Stimulated activated CD8-positive, alpha-beta memory T cell treated with anti-CD3 and anti-CD28 coated beads, Interleukin-12 subunit alpha, Interleukin-12 subunit beta, amount 100 ng/mL, for 4 hours (primary cell): Measurements from ENCODE around the gene TTC9B.

Experiments used
- DNase-seq: peaks from one replicate; pipeline ENCODE4 v3.0.0-alpha.2; 2020; ENCODE audit warnings: low read depth

Gene TTC9B

DNA sequence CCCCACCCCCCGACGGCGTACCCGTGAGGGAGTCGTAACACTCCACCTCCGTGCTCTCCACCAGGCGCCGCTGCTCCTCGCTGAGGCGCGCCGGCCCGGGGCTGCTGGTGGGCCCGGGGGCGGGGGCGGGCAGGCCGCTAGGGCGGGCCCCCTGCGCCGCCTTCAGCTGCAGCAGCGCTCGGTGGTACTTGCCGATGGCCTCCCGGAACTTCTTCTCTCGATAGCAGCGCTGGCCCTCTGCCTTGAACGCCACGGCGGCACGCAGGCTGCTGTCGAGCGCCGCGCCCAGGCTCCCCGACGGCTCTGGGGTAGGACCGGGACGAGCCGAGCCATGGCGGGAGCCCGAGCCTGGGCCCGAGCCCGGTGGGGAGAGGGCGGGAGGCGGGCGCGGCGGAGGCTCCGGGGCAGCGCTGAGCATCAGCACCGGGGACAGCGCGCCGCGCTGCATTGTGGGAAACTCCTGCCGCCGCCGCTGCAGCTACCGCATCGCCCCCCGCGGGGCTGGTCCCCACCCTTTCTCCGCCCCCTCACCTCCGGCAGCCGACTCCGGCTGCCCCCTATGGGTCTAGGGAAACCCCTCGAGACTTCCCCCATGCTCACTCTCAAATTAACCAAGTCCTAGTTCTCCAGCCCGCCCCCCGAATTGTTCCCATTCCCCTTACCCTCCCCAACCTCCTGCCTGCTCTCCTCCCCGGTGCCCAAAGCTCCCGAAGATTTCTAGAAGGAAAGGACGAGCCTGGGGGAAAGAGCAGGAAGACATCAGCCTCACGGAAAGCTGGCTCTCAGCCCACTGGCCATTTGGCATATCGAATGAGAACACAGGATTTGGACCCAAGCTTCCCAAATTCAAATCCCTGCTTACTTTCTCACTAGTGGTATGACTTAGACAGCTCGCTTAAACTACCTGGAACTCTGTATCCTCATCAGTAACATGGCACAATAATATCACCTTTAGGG lies at the start of gene TTC9B:
TTC9B (minus strand) TSS at position 451 of the 957 bp plus-strand sequence; CDS start at position 448, 3 bp downstream.
- DNase-seq: peak; percentile 9

DNA sequence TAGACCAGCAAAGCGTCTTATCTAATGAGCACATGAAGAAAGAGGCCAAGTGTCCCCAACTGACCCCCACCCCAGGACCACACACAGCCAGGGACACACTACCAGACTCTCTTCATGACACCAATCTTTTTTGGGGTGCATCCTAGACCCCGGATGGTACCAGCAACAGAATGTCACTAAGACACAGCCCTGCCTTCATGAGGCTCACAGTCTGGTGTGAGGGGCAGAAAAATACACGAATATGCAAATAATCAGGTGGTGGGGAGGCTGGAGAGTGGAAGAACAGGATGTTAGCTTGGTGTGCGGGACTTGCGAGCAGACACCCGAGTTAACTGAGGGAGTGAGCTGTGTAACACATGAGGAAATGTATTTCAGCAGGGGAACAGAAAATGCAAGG lies 49.4 kb upstream of the TTC9B start:
- no peak for DNase-seq

- DNase-seq: no peak
Observed at GRCh38 chr19:40266912-40267600, 48.9 kb upstream of the TTC9B start.

GRCh38 chr19:40266119-40266518 lies 47.9 kb upstream of the TTC9B start:
- no peak for DNase-seq

DNA sequence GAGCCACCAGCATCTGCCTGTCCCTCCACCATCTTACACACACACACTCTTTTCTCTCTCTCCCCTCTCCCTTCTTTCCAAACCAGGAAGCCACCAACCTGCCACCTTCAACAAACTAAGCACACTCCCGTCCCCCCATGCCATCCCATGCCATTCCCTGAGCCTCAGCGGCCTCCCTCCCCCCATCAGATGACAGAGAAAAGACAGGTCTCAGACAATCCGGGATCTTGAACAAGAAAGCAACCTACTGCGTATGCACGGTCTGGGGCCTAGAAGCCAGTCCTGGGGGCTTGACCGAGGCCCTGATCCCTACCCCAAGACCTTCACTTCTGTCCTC lies 47.5 kb upstream of the TTC9B start:
- DNase-seq: no peak

DNA sequence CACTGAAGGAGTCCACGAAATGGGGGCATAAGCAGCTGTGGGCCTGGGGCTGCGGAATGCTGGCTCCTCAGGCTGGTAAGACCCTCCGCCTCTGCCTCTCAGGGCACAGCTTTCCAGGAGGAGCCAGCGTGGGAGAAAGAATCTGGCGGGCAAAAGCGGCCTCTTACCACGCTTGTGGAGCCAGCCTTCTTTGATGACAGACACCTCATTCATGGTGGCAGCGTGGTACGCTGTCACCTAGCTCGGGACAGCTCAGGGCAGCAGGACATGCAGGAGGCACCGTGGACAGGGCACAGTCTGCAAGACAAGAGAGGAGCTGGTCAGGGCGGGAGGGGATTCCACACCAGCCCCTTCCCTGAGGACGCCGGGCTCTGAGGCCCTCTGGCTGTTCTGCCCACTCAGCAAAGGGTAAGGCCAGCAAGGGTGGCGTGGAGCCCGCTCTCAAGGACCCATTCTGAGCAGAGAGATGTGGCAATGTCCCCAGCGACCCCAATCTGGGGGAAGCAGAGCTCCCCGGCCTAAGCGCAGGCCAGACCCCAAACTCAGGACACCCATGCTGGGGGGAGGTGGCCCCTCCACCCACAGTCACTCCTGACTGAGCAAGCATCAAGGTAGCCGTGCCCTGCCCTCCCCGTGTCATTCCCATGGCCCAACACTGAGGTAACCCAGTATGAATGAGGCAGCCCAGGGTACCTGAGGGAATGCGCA lies 47.0 kb upstream of the TTC9B start:
- DNase-seq: no peak

GRCh38 chr19:40264314-40265054 lies 46.3 kb upstream of the TTC9B start:
- no peak for DNase-seq

DNA sequence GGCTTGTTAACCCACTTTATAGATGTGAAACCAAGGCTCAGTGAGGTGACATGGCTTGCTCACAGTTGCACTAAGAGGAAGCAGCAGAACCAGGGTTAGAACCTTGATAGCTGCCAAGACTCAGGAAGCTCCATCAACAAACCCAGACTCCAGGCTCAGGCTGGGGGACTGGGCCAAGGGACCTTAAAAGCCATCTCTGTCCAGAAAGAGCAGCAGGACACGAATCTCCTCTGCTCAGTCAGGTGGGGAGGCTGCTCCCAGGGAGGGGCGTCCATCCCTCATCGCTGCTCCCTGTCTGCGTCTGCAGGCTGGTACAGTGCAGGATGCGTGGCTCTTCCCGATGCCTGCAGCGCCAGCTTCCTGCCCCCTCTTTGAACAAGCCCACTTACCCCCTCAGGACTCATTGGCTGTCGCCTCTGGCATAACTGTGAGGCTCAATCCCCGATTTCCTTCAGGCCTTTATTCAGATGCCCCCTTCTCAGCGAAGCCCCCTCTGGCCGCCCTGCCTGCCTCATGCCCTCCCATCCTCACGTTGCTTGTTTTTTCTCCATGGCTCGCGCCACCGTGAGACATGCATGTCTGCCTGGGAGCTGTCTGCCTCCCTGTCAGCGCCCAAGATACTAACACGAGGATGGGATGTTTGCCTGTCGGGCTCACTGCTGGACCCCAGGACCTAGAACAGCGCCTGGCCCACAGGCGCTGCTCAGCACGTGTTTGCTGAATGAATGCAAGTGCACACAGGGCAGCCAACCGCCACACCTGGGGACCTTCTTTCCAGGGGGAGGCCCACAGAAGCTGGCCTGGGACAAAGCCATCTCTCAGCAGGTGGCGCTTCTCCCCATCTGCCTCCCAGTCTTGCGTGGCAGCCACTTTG lies 45.5 kb upstream of the TTC9B start:
- no peak for DNase-seq

DNA sequence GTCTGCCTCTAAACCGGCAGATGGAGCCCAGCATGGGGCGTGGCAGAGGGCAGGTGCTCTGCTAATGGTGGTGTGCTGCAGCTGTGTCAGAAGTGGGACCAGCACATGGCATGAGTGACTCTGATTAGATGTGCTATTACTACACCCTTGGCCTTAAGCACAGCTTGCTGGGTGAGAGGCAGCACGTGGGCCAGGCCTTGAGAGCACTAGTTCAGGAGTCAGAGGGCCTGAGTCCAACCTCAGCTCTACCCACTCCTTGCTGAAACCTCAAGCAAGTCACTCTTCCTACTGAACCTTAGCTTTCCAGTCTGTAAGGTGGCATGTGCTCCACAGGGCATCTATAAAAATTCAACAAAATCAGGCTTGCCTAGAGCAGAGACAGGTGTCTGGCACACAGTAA lies 44.2 kb upstream of the TTC9B start:
- no peak for DNase-seq

- DNase-seq: no peak
Observed at GRCh38 chr19:40261631-40262030, 43.4 kb upstream of the TTC9B start.

- DNase-seq: no peak
Observed at GRCh38 chr19:40257096-40257517, 38.9 kb upstream of the TTC9B start.

DNA sequence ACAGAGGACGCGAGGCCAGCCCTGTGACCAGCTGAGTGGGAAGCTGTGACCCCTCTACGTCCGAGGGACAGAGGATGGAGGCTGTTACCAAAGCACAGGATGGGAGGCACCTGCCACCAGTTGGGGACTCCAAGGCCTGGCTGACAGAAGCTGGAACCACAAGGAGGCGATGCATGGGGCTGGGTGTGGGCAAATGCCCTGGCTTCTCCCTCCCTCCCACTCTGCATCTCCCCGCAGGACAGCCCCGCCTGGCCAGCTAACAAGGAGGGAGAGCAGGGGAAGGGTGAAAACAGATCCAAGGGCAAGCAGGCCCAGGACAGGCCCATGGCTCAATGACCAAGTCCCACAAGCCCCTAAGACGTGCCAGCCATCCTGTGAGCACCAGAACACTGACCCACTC lies 38.3 kb upstream of the TTC9B start:
- DNase-seq: no peak

- DNase-seq: no peak
Observed at GRCh38 chr19:40255619-40256166, 37.5 kb upstream of the TTC9B start.

- DNase-seq: no peak
Observed at GRCh38 chr19:40254714-40255418, 36.7 kb upstream of the TTC9B start.

DNA sequence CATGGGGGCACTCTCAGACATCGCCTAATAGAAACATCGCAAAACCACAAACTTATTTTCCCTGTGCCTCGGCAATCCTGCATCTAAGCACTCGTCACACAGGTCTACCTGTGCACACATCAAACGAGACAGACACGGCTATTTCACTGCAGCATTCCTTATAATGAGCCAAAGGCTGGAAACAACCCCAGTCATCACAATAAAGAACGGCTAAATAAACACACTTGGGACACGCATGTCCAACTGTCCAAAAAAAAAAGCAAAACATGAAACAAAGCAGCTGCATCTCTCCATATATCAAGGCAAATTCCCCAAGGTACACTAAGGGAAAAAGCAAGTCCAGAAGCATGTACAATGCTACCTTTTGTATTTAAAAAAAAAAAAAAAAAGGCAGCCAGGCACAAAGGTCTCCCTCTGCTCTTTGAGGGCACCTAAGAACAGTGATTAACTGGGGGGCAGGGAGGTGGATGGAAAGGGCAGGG lies 35.5 kb upstream of the TTC9B start:
- DNase-seq: no peak

GRCh38 chr19:40252395-40252794 lies 34.2 kb upstream of the TTC9B start:
- DNase-seq: no peak

DNA sequence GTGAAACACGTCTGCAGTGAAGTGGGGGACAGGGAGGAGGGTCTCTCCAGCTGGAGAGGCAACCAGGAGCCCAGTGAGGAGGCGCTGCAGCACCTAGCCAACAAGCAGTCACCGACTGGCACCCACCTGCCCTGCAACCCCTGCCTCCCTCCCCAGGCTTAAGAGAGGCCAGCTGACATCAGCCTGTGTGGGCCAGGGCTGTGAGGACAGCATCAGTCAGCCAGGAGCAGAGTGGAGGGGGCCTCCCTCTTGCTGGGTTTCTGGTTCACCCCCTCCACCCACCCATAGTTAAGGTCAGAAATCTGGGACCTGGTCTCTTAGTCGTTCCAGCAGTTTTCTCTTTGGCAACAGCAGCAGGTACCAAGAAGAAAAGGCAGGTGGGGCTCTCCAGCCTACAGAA lies 33.8 kb upstream of the TTC9B start:
- DNase-seq: no peak

DNA sequence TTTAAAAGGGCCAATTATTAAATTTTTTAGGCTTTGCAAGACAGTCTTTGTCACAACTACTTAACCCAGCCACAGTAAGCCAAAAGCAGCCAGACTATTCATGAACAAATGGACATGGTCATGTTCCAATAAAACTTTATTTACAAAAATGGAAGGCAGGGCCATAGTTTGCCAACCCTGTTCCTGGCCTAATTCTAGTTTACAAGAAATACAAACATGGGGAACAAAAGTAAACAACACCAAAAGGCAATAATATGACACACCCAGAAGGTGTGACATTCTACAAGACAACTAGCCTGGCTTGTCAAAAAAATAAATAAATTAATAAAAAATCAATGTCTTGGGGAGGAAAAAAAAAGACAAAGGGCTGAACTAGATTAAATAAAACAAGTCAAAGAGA lies 33.1 kb upstream of the TTC9B start:
- DNase-seq: no peak

- no peak for DNase-seq
Observed at GRCh38 chr19:40249781-40250180, 31.6 kb upstream of the TTC9B start.

GRCh38 chr19:40249201-40249600 lies 31.0 kb upstream of the TTC9B start:
- no peak for DNase-seq
